Activated CD4-positive, alpha-beta T cell treated with anti-CD3 and anti-CD28 coated beads, Interleukin-2, amount 10 ng/mL, durations not matched to agents 24 days and 14 days (primary cell): ENCODE results near the gene ANTXR1. TPM values are rescaled to one million over a fixed set of nuclear protein-coding genes. Genes with fewer than 3 reads are reported as not detected.

Experiments
- DNase-seq: peaks from one replicate; pipeline ENCODE4 v3.0.0; 2022
- H3K27ac Mint-ChIP-seq: one replicate; pipeline ENCODE4 v1.8.0; 2022; ENCODE audit warnings: mild to moderate bottlenecking, mixed read lengths
- H3K27me3 Mint-ChIP-seq: one replicate; pipeline ENCODE4 v1.8.0; 2022; ENCODE audit warnings: mixed read lengths
- H3K36me3 Mint-ChIP-seq: one replicate; pipeline ENCODE4 v1.8.0; 2022; ENCODE audit warnings: low read depth, mild to moderate bottlenecking, mixed read lengths
- H3K4me1 Mint-ChIP-seq: one replicate; pipeline ENCODE4 v1.8.0; 2021; ENCODE audit warnings: mixed read lengths
- H3K4me3 Mint-ChIP-seq: one replicate; pipeline ENCODE4 v1.8.0; 2022; ENCODE audit warnings: mild to moderate bottlenecking, moderate library complexity, mixed read lengths
- H3K9me3 Mint-ChIP-seq: one replicate; pipeline ENCODE4 v1.8.0; 2021; ENCODE audit warnings: mixed read lengths
- intact Hi-C: fragments of 100-400 bp; cut with micrococcal nuclease; formaldehyde crosslinking; loops from one replicate; pipeline ENCODE4 v1.15.1; 2023
- total RNA-seq: library from RNA; stranded (reverse); gene quantifications from 2 replicates; pipeline ENCODE4 v1.2.3, GENCODE V29; 2022

The ANTXR1 gene
- total RNA-seq, 1 donor from 2014 or later = not detected

DNA sequence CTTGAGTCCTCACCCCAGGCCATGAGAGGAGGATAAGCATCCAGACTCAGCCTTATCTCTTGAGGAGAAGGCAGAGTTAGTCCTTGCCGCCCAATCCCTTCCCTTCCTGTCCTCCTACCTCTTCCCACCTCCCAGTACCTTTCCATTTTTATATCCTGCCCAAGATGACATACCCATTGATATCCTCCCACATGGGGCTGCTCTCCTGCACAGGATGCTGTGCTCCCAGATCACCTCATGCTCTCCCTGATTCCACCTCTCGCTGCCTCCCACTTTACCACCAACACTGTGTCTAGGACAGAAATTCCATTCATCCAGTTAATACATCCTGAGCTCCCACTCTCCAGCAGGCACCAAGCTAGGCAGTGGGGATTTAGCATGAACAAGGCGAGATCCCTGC lies 191.7 kb downstream of the ANTXR1 start:
- Mint-ChIP-seq H3K4me1 (no peaks in the 10 kb centered on the region), H3K27ac (no peak overlapping the region), H3K4me3 (no peak overlapping the region), H3K9me3 (no peaks in the 10 kb centered on the region), H3K36me3 (no peaks in the 10 kb centered on the region), H3K27me3 (peaks cover 7% of the 10 kb centered on the region)
- intact Hi-C loops = no loop called here
- DNase-seq = no peak

DNA sequence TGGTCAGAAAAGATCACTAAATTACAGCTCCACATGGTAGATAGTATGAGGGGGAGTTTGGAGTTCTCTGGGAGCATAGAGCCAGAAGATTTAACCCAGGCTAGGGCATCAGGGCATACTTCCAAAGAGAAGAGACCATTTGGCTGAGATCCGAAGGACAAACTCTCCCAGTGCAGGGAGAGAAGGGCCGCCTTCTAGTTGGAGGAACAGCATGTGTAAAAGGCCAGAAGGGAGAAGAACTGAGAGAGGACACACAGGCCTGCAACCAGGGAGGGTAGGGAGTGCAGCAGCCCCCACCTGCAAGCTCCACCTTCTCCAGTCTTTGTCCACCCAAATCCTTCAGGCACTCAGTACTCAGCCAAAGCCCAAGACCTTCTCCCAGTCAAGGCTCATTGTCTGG lies 192.1 kb downstream of the ANTXR1 start:
- intact Hi-C loops = no loop called here
- H3K9me3 Mint-ChIP-seq = no peaks in the 10 kb centered on the region
- no peaks in the 10 kb centered on the region for H3K36me3 Mint-ChIP-seq
- no peaks in the 10 kb centered on the region for H3K4me1 Mint-ChIP-seq
- H3K27me3 Mint-ChIP-seq = peaks cover 7% of the 10 kb centered on the region
- no peak for DNase-seq
- H3K4me3 Mint-ChIP-seq = no peak overlapping the region
- H3K27ac Mint-ChIP-seq = no peak overlapping the region

DNA sequence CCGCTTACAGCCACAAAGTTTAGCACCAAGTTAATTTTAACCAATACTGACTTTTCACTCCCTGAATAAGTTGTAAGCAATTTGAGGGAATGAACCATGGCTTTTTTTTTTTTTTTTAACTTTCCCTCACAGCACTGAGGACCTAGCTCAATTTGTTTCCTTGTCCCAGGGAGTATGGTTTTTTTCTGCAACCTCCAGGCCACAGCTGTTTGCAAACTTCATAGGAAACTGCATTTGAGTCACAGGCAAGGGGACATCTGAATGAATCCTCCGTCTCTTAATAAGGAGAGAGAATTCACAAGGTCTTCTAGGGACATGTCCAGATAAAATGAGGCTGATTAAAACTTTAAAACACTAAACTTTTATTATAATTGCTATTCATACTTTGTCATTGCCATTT lies 192.5 kb downstream of the ANTXR1 start:
- intact Hi-C loops = no loop called here
- peaks cover 7% of the 10 kb centered on the region for H3K27me3 Mint-ChIP-seq
- no peak overlapping the region for H3K27ac Mint-ChIP-seq
- H3K4me1 Mint-ChIP-seq = no peaks in the 10 kb centered on the region
- H3K36me3 Mint-ChIP-seq = no peaks in the 10 kb centered on the region
- no peak overlapping the region for H3K4me3 Mint-ChIP-seq
- no peaks in the 10 kb centered on the region for H3K9me3 Mint-ChIP-seq
- DNase-seq = no peak

DNA sequence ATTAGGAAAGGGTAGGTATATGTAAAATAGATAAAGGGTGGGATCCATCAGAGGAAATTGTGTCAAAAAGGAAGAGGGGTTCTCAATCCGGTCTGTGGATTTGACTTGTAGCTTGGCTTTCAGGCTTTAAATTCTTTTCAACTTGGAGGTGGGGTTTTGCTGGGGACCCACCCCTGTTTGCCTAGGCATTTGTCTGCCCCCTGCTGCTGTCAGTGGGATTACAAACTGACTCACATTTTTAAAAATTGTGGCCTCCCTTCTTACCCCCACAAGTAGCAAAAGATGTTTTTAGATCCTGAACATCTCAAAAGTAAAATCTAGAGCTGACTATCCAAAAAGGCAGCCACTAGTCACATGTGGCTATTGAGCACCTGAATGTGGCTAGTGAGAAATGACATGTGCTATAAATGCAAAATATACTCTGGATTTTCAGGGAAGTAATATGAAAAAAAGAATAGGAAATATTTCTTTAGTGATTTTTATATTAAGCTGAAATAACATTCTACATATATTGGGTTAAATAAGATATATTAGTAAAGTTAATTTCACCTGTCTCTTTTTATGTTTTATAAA lies 195.1 kb downstream of the ANTXR1 start:
- no peak overlapping the region for H3K4me3 Mint-ChIP-seq
- no peak overlapping the region for H3K27ac Mint-ChIP-seq
- H3K9me3 Mint-ChIP-seq = no peaks in the 10 kb centered on the region
- intact Hi-C loops = no loop called here
- no peak for DNase-seq
- H3K36me3 Mint-ChIP-seq = no peaks in the 10 kb centered on the region
- H3K4me1 Mint-ChIP-seq = no peaks in the 10 kb centered on the region
- peaks cover 7% of the 10 kb centered on the region for H3K27me3 Mint-ChIP-seq

DNA sequence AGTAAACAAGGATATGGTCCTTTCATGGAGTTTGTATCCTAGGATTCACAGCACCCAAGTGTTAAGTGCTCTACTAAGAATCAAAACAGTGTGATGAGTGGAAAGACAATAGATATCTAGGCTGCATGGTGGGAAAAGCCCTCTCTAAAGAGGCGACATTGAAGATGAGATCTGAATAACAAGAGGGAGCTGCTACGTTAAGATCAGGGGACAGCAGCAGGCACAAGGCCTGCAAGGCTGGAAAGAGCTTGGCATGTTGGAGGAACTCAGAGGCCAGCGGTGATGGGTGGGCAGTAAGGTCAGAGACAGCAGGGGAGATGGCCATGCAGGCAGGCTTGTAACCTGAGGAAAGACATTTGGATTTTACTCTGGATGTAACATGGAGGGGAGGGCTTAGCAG lies 196.5 kb downstream of the ANTXR1 start:
- DNase-seq = no peak
- intact Hi-C loops = no loop called here
- H3K4me3 Mint-ChIP-seq = no peak overlapping the region
- H3K4me1 Mint-ChIP-seq = no peaks in the 10 kb centered on the region
- H3K36me3 Mint-ChIP-seq = no peaks in the 10 kb centered on the region
- H3K9me3 Mint-ChIP-seq = no peaks in the 10 kb centered on the region
- H3K27me3 Mint-ChIP-seq = peaks cover 7% of the 10 kb centered on the region
- H3K27ac Mint-ChIP-seq = no peak overlapping the region

DNA sequence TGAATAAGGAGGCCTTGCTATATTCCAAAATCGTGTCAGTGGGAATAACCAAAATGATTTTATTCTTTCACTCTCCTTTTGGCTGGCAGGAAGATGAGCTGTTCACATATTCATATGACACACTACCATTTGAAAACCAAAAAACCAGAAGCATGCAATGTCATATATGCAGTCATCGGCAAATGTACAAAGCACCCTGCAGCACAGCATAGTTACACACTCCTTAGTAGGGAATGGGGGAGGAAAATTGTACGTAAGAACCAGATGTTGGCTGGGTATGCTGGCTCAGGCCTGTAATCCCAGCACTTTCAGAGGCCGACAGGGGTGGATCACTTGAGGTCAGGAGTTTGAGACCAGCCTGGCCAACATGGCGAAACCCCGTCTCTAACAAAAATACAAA lies 197.4 kb downstream of the ANTXR1 start:
- Mint-ChIP-seq H3K9me3 (no peaks in the 10 kb centered on the region), H3K27me3 (peaks cover 5% of the 10 kb centered on the region), H3K4me3 (no peak overlapping the region), H3K4me1 (no peaks in the 10 kb centered on the region), H3K27ac (no peak overlapping the region), H3K36me3 (no peaks in the 10 kb centered on the region)
- DNase-seq = no peak
- intact Hi-C loops = no loop called here

DNA sequence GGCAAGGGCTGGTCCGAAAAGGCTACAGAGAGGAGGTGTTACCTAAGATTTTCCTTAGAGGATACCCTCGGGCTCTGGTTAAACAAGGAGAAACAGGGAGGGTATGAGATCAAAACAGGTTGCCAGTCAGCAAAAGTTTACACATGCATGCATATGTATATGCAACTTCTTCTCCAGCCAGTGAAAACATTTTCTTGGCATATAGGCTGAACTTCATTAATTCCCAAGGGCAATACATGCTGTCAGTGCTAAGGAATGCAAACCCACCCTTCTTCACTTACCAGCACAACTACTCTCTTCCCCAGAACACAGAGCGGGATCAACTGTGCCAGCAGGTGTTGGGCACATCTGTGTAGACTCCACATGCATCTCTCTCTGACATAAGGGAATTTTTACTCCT lies 198.1 kb downstream of the ANTXR1 start:
- no peak for DNase-seq
- H3K27ac Mint-ChIP-seq = no peak overlapping the region
- peaks cover 5% of the 10 kb centered on the region for H3K27me3 Mint-ChIP-seq
- no peaks in the 10 kb centered on the region for H3K36me3 Mint-ChIP-seq
- H3K4me3 Mint-ChIP-seq = no peak overlapping the region
- no peaks in the 10 kb centered on the region for H3K4me1 Mint-ChIP-seq
- H3K9me3 Mint-ChIP-seq = no peaks in the 10 kb centered on the region
- intact Hi-C loops = no loop called here

DNA sequence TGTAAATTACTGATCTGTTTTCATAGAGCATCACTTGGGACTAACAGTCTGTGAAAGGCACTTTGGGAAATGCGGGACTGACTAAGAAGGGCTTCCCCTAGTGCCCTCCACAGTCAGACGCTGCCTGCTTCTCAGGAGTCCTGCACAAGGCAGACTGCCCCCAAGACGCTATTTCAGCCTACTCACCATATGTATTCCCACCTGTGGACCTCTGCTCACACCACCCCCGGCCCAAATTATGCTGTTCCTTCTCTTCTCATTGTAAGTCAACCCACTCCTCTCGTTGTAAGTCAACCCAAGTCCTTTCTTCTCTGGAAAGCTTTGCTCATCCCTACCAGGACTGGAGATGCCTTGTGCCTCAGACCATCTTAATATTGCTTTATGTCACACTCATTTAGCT lies 198.7 kb downstream of the ANTXR1 start:
- Mint-ChIP-seq H3K27me3 (peaks cover 5% of the 10 kb centered on the region), H3K36me3 (no peaks in the 10 kb centered on the region), H3K4me3 (no peak overlapping the region), H3K4me1 (no peaks in the 10 kb centered on the region), H3K9me3 (no peaks in the 10 kb centered on the region), H3K27ac (no peak overlapping the region)
- no peak for DNase-seq
- intact Hi-C loops = no loop called here

DNA sequence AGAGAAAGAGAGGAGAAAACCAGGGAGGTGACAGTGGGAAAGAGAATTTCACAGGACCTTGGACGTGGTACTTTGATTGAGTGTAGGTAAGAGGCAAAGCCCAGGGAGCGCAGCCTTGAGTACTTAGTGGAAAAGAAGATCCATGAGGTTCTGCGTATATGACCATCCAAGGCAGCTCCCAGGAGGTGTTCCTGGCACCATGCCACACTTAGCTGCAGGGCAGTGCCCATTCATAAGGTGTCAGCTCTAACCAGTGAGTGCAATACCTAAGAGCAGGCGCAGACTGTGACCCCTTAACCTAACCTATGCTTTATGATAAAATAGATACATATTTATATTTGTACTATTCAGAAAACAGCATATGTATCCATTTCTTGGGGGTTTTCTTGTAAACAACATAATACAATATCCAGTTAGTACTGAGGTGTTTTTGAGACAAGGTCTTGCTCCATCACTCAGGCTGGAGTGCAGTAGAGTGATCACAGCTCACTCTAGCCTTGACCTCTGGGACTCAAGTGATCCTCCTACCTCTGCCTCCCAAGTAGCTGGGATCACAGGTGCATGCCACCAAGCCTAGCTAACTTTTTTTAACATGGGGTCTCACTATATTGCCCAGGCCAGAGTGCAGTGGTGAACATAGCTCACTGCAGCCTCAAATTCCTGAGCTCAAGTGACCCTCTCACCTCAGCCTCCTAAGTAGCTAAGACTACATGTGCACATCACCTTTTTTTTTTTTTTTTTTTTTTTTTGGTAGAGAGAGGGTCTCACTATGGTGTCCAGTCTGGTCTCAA lies 199.5 kb downstream of the ANTXR1 start:
- Mint-ChIP-seq H3K9me3 (no peaks in the 10 kb centered on the region), H3K27ac (no peak overlapping the region), H3K36me3 (no peaks in the 10 kb centered on the region), H3K4me3 (no peak overlapping the region), H3K4me1 (no peaks in the 10 kb centered on the region), H3K27me3 (peaks cover 2% of the 10 kb centered on the region)
- intact Hi-C loops = no loop called here
- DNase-seq = no peak

DNA sequence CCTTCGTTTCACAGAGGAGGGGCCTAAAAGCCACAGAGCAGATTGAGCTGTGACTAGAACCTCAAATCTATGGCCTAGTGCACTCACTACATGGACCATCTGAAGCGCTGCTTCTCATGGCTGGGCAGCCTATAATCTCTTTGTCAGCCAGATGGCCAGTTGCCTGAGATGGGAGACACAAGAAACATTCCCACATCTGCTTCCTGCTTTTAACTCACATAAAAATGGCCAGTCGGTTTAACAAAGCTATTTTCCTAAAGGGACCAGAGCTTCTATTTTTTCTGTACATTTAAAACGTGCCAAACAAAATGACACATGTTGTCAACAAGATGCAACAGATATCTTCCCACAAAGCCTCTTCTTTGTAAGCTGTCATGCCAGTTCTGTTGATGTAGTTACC lies 200.2 kb downstream of the ANTXR1 start:
- no peak for DNase-seq
- Mint-ChIP-seq H3K4me1 (no peaks in the 10 kb centered on the region), H3K4me3 (no peak overlapping the region), H3K36me3 (no peaks in the 10 kb centered on the region), H3K27ac (no peak overlapping the region), H3K27me3 (peaks cover 2% of the 10 kb centered on the region), H3K9me3 (no peaks in the 10 kb centered on the region)
- intact Hi-C loops = no loop called here

DNA sequence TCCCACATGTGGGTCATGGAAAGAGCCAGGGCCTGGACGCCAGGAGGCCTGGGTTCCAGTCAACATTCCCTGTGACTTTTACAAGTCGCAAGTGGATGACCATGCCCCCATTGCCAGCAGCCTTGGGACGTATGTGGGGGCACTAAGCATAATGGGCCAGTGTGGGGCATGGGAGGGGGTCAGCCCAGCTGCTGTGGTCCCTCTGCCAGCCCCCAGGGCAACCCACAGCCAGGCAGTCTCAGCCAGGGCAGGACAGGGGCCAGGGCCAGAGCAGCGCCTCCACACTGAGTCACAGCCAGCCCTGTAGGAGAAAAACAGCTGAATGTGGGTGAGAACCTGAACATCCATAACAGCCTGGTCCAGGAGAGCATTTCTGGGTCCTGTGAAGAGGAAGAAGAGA lies 200.8 kb downstream of the ANTXR1 start:
- intact Hi-C loops = no loop called here

DNA sequence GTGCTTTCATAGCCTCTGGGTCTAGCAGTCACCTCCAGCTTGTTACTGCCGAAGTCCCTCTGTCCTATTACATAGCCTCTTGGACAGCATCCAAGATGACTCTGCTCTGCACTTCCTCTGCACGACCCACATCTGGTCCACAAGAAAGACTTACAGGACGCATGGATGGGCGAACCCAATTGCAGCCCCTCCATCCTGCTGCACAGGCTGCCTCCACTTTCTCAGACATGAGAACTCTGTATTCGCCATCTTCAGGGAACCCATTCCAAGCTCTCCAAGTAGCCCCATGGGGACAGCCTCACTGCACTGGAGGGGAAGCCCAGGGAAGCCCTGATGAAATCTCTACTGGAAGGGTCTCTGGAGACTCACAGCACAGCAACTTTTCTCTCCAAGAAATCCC lies 201.9 kb downstream of the ANTXR1 start:
- intact Hi-C loops = no loop called here
- Mint-ChIP-seq H3K36me3 (no peaks in the 10 kb centered on the region), H3K27me3 (peaks cover 5% of the 10 kb centered on the region), H3K4me3 (no peak overlapping the region), H3K4me1 (no peaks in the 10 kb centered on the region), H3K9me3 (no peaks in the 10 kb centered on the region), H3K27ac (no peak overlapping the region)
- no peak for DNase-seq

More for the DNA sequence above, 200.8 kb downstream of the ANTXR1 start:
- no peaks in the 10 kb centered on the region for H3K4me1 Mint-ChIP-seq
- DNase-seq = no peak
- H3K36me3 Mint-ChIP-seq = no peaks in the 10 kb centered on the region
- no peaks in the 10 kb centered on the region for H3K9me3 Mint-ChIP-seq
- H3K4me3 Mint-ChIP-seq = no peak overlapping the region
- peaks cover 2% of the 10 kb centered on the region for H3K27me3 Mint-ChIP-seq
- no peak overlapping the region for H3K27ac Mint-ChIP-seq

DNA sequence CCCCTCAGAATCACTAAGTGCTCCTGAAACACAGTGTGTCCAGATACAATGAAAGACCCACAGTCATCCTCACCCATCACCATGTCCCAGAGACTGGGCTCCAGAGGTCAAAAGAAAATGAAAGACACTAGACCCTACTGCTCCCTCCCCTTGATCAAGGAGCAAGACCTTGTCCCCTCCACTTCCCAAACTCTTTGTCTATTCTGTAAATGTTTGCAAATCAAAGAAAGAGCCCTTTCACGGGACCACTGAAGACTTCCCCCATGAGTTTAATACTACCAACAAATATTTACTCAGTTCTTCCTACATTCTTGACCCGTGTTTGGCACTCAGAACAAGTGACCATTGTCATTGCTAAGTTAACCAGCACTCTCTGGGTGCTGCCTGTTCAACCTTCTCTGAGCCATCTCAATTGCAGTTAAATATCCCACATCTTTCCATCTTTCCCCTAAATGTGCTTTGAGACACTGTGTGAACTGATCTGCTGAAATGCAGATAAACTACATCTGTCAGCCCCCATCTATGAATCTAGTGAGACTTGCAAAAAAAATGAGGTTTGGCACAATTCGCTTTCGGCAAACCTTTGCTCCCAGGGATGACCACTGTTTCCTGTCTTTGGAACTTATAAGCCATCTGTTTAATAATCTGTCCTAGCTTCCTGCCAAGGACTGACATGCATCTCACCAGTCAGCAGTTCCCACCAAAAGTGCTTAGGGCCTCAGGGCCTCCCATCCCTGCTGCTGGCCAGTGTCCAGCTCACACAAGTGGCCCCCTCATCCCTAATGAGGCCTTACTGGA lies 203.8 kb downstream of the ANTXR1 start:
- Mint-ChIP-seq H3K27ac (no peak overlapping the region), H3K27me3 (peaks cover 13% of the 10 kb centered on the region), H3K4me1 (no peaks in the 10 kb centered on the region), H3K4me3 (no peak overlapping the region), H3K36me3 (no peaks in the 10 kb centered on the region), H3K9me3 (no peaks in the 10 kb centered on the region)
- no peak for DNase-seq
- intact Hi-C loops = no loop called here

DNA sequence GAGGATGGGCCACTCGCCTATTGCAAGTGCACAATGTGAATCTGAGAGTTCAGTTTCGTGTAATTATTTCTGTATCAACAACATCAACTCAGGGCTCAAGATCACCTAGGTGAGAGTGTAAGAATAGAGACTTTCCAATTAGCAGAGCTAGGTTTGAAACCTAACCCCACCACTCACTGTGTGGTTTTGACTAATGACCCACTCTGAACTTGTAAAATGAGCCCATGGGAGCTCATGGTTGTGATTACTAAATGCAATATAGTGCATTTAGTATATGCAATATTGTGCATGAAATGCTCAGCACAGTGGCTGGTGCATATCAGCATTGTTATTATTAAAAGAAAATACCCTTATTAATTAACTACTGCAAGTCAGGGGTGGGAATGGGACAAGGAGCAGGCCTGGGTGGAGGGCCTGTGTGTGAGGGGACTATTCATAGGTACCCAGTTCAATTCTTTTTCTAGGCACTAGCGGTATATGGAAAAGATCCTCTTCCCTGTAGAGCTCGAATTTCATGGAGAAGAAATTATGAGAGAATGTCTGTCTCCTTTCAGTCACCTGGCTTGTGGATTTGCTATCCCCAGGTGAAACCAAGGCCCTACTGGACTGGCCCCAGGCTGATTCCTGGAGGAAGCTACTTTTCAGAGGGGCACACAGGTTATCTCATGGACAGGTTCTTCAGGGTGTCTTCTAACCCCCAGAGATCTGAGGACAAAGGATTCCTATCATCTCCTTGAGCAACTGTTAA lies 204.5 kb downstream of the ANTXR1 start:
- intact Hi-C loops = no loop called here
- DNase-seq = no peak
- Mint-ChIP-seq H3K36me3 (no peaks in the 10 kb centered on the region), H3K9me3 (no peaks in the 10 kb centered on the region), H3K4me1 (no peaks in the 10 kb centered on the region), H3K4me3 (no peak overlapping the region), H3K27me3 (peaks cover 19% of the 10 kb centered on the region), H3K27ac (no peak overlapping the region)
